H4 (cell line): ENCODE results near the gene PLPPR3. TPM values are rescaled to one million over a fixed set of nuclear protein-coding genes. Genes with fewer than 3 reads are reported as not detected.

ENCODE experiments used
- DNase-seq: peaks from one replicate; pipeline ENCODE4 v3.0.0-alpha.2; 2015; ENCODE audit warnings: low spot score
- total RNA-seq: library from RNA; depleted of rRNA; stranded (reverse); fragments of >200 nt; shearing (Covaris generic); gene quantifications from 2 replicates; pipeline ENCODE4 v1.2.3, GENCODE V29; 2014

The PLPPR3 gene
- total RNA-seq, 1 experiment from 2014 or later: 0.14 TPM

DNA sequence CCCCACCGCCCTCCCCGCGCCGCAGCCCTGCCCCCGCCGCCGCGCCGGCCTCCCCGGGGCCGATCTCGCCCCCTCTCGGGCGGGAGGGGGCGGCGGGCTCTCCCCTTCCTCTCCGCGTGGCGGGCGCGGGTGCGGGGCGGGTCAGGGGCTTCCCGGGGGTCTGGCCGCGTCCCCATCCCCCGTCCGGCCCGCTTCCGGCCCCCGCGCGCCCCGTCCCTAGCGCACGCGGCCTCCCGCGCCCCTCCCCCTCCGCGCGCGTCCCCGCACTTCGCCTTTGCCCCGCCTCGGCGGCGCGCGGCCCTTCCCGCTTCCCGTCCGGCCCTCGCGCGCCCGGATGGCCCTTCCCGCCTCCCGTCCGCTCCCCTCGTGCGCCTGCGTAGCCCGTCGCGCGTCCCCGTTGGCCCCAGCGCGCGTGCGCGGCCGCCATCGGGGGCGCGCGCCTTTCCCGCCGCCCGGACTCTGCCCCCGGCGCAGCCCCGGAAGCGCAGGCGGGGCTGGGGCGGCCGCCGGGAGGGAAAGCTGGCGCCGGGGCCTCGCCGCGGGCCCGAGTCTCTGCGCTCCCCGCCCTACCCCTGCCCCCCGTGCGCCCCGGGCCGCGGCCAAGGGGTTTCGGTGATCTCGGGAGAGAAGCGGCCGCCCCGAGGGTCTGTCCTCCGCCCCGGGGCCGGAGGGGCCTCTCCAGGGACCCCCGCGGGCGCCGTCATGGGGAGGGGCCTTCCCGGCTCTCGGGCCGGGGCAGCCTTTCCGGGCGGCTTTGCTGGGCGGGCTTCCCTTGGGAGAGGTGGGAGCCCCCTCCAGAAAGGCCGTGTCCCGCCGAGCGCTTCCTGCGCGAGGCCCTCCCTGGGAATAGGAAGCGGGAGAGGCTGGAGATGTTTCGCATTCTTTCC lies 24.0 kb downstream of the PLPPR3 start:
- peak; percentile 87 for DNase-seq

DNA sequence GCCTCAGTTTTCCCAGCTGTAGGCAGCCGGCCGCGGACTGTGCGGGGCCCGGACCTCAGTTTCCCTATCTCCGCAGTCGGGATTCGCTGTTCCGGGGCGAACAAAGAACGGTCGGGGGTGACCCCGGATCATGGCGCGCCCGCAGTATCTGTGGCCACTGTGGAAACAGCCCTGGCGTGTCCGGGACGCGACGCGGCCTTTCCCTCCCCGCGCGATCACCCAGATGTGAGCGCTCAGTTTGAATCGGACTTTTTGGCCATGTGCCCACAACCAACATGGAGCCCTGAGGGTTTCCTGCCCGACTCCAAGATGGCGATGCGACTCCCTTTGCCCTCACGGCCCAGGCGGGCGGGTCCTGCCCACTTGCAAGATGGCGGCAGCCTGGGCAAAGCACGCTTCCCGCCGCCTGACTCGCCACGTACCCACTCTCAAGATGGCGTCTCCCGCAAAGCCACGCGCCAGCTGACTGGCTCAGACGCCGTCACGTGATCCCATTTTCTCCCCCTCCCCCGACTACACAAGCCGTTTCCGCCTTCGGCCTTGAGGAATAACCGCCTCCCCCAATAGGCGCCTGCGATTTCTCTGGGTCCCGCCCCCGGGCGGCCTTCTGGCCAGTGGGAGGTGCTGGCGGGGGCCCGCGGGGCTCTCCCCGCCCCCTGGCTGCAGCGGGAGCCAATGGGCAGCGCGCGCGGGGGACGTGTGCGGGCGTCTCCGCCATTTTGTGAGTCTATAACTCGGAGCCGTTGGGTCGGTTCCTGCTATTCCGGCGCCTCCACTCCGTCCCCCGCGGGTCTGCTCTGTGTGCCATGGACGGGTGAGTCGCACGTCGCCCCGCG lies 24.8 kb downstream of the PLPPR3 start, which contains the start of gene PTBP1:
TSS of gene PTBP1 (plus strand) at position 761 of the 836 bp plus-strand sequence. CDS start at position 807, 46 bp downstream.
- peak; percentile 100 for DNase-seq

DNA sequence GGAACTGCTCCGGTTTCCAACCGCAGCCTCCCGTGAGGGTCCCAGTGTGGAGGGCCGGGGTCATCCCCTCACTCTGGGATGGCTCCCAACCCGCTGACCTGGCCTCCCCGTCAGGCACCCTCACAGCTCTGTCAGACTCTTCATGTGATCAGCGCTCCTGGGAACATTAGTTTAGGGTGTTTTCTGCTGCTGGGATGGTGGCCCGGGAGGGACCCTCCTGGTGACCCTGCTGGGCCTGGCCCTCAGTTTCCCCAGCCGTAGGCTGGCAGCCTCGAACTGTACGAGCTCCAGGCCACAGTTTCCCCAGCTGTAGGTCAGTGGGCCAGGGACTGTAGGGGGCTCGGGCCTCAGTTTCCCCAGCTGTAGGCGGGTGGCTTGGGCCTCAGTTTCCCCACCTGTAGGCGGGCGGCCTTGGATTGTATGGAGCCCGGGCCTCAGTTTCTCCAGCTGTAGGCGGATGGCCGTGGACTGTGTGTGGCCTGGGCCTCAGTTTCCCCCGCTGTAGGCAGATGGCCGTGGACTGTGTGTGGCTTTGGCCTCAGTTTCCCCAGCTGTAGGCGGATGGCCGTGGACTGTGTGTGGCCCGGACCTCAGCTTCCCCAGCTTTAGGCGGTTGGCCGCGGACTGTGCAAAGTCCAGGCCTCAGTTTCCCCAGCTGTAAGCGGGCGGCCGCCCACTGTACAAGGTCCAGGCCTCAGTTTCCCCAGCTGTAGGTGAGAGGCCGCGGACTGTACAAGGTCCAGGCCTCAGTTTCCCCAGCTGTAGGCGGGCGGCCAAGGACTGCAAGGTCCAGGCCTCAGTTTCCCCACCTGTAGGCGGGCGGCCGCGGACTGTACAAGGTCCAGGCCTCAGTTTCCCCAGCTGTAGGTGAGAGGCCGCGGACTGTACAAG lies 25.8 kb downstream of the PLPPR3 start:
- DNase-seq: no peak

- no peak for DNase-seq
These were observed 26.6 kb downstream of the PLPPR3 start for GRCh38 chr19:795073-795611.

DNA sequence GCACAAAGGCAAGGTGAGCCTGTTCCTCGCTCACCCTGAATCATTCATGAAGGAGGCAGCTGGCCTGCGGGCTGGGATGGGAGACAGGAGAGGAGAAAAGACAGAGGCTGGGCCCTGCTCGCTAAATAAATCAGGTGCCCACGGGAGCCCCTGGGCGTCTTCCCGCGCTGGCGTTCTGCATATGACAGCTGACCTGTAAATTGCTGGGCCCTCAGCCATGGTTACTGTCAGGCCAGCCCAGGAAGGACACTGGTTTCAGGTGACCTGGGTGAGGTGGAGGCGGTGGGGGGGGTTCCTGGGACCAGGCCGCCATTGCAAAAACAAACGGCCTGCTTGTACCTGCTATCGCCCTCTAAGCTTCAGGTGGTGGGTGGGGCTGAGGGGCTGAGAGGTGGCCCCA lies 27.9 kb downstream of the PLPPR3 start:
- no peak for DNase-seq

DNA sequence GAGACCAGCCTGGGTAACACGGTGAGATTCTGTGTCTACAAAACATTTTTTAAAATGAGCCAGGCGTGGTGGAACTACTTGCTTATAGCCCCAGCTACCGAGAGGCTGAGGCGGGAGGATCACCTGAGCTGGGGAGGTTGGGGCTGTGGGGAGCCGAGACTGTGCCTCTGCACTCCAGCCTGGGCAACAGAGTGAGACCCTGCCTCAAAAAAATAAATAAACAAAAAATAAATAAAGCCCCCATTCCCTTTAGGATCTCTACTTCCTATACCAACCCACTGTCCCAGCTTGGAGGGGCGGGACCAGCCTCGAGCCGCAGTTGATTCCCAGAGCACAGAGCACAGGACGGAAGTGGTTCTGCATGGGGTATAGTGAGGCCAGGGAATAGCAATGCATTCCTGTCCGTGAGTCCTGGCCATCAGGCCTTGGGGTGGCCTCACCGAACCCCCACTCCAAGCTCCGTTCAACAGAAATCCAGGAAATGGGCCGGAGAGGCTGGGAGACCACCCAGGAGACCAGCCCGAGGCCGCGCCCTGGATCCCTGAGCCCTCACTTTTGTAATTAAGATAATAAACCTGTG lies 29.4 kb downstream of the PLPPR3 start:
- no peak for DNase-seq

DNA sequence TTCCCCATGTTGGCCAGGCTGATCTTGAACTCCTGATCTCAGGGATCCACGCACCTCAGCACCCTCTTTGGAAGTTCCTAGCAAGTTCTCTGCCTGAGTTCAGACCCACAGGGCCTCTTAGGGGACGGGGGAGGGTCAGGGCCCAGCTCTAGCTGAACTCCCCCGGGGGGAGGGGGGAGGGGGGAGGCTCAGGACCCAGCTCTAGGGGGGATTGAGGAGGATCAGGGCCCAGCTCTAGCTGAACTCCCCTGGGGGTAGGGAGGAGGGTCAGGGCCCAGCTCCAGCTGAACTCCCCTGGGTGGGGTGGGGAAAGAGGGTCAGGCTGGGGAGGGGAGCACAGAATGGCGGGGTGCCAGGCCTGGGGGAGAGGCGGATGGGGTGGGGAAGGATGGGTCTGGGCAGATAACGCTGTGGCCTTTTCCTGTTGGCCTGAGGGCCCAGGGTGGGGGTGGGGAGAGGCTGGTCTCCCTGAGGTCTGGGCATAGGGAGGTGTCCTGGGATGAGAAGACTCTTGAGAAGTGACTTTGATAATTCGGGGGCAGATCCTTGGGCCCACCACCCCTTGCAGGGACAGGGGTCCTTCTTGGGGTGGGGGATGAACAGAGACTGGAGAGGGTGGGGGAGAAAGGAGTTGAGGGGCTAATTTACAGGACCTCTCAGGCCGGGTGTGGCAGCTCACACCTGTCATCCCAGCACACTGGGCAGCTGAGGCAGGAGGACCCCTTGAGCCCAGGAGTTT lies 30.0 kb downstream of the PLPPR3 start:
- no peak for DNase-seq

- DNase-seq: no peak
These were observed 30.7 kb downstream of the PLPPR3 start for GRCh38 chr19:791007-791566.

DNA sequence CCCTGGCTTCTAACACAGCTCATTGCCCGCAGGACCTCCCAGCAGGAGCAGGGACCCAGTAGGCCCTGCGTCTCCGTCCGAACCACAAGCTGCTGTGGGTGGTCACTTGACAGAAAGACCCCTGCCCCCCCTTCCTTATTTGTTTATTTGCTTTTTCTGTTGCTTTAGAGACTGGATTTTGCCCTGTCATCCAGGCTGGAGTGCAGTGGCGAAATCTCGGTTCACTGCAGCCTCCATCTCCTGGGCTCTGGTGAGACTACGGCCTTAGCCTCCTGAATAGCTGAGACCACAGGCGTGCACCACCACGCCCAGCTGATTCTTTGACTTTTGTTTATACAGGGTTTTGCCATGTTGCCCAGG lies 32.1 kb downstream of the PLPPR3 start:
- no peak for DNase-seq

- DNase-seq: no peak
These were observed 32.6 kb downstream of the PLPPR3 start for GRCh38 chr19:788983-789700.

DNA sequence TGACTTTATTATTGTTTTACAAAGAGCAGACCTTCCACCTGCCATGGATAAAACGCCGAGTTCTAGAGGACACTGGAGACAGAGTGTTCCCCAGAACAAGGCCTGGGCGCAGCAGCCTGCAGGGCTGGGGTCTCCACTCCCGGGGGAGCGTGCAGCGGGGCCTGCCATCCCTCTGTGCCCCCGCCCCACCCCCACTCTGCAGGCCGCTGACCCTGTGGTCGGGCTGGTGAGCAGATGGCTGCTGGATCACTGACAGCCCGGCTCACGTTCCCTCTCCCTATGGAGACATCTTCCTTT lies 33.1 kb downstream of the PLPPR3 start:
- no peak for DNase-seq

DNA sequence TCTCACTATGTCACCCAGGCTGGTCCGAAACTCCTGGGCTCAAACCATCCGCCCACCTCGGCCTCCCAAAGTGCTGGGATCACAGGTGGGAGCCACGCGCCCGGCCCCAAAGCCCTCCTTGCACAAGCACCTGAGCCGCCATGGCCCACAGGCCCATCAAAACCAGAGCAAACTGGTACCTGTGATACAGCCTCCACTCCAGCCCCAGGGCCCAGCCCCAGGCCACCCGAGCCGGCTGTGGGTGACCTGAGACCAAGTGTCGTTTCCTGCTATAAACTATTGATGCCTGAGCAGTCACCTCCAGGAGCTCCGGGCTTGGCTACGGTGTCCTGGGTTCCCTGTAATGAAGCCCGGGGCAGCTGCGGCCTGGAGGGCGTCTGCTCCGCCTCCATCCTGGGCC lies 34.2 kb downstream of the PLPPR3 start:
- no peak for DNase-seq

DNA sequence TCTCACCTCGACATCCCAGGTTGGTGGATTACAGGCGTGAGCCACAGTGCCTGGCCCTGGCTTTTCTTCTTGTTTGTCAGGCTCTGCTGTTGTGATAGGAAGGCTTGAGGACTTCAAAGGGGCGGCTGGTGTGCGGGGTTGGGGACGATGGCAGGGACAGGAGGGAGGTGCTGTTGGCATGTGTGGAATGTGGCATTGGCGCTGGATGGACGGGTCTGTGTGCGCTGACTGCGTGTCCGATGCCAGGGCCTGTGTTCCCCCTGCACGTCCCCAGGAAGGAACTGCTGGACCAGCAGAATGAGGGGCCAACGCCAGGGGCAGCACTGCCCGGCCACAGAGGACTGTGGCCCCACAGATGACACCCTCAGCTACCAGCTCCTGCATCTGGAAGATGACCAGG lies 37.2 kb downstream of the PLPPR3 start:
- no peak for DNase-seq

GRCh38 chr19:782878-783668 lies 38.7 kb downstream of the PLPPR3 start:
- DNase-seq: peak; percentile 51

- peak; percentile 82 for DNase-seq
These were observed 39.4 kb downstream of the PLPPR3 start for GRCh38 chr19:782185-782877.

GRCh38 chr19:781800-782184 lies 40.0 kb downstream of the PLPPR3 start:
- DNase-seq: no peak

- DNase-seq: no peak
These were observed 40.8 kb downstream of the PLPPR3 start for GRCh38 chr19:780935-781334.
